Liver (tissue), 3 donors: Measurements from ENCODE around the gene MCM7.

Experiments used
- EGR1 ChIP-seq, 2 donors: IDR thresholded peaks; 2 replicates each; pipeline ENCODE4 v1.6.1; 2016 to 2018; ENCODE audit warnings: antibody characterized with exemption in 2 of 2, low read depth in 2 of 2
- GABPA ChIP-seq, 2 donors: IDR thresholded peaks in 1 of 2; conservative IDR thresholded peaks in 1 of 2; 2 replicates each; pipeline ENCODE4 v1.6.1; 2016; ENCODE audit warnings: antibody characterized with exemption in 2 of 2, mild to moderate bottlenecking in 1 of 2, moderate library complexity in 1 of 2
- JUND ChIP-seq, 2 donors: IDR thresholded peaks; 2 replicates each; pipeline ENCODE4 v1.6.1; 2016; ENCODE audit warnings: antibody characterized with exemption in 2 of 2
- RAD21 ChIP-seq, 2 donors: IDR thresholded peaks; 2 replicates each; pipeline ENCODE4 v1.6.1; 2016; ENCODE audit warnings: antibody characterized with exemption in 2 of 2, mild to moderate bottlenecking in 2 of 2
- TAF1 ChIP-seq: conservative IDR thresholded peaks from 2 replicates; pipeline ENCODE4 v1.6.1; 2016; ENCODE audit warnings: antibody characterized with exemption, mild to moderate bottlenecking
- TF ChIP-seq, protein P1 (sequence below): fragments of 150-350 bp; IDR thresholded peaks from 2 replicates; pipeline ENCODE4 v1.5.1; 2017; ENCODE audit warnings: improper control_type of control experiment, low read depth, low read length; ENCODE audit not compliant: missing input control
- donor health status: healthy.
- donor health status: healthy.

DNA sequence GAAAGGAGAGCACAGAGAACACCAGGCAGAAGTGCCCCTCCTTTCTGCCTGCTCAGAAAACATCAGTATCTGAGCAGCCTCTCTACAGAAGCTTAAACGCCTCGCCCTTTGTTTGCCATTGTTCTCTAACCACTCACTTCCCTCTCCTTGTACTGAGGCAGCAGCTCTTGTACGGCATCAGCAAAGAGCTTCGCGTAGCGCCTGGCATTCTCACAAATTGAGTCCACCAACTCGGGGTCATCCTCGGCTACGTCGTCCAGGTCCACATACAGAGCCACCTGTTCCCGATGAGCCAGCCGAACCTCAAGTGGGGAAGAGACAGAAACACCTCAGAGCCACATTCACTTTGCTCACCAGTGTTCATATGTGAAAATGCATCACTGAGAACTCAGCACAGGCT, 1.7 kb downstream of the MCM7 start:
- TF ChIP-seq, protein P1, sequence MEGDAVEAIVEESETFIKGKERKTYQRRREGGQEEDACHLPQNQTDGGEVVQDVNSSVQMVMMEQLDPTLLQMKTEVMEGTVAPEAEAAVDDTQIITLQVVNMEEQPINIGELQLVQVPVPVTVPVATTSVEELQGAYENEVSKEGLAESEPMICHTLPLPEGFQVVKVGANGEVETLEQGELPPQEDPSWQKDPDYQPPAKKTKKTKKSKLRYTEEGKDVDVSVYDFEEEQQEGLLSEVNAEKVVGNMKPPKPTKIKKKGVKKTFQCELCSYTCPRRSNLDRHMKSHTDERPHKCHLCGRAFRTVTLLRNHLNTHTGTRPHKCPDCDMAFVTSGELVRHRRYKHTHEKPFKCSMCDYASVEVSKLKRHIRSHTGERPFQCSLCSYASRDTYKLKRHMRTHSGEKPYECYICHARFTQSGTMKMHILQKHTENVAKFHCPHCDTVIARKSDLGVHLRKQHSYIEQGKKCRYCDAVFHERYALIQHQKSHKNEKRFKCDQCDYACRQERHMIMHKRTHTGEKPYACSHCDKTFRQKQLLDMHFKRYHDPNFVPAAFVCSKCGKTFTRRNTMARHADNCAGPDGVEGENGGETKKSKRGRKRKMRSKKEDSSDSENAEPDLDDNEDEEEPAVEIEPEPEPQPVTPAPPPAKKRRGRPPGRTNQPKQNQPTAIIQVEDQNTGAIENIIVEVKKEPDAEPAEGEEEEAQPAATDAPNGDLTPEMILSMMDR: no peak
- TF ChIP-seq RAD21 (IDR thresholded peaks at IDR 0.05): no peak
- TF ChIP-seq EGR1 (IDR thresholded peaks at IDR 0.05; ENCODE audit: low read depth in 2 of 2): no peak
- TF ChIP-seq GABPA (IDR thresholded peaks at IDR 0.05 in 1 of 2, conservative IDR thresholded peaks at IDR 0.05 in 1 of 2): no peak
- TF ChIP-seq JUND (IDR thresholded peaks at IDR 0.05): no peak
- no peak for TF ChIP-seq TAF1
